Measurements from ENCODE around the gene PHF21B.

DNA sequence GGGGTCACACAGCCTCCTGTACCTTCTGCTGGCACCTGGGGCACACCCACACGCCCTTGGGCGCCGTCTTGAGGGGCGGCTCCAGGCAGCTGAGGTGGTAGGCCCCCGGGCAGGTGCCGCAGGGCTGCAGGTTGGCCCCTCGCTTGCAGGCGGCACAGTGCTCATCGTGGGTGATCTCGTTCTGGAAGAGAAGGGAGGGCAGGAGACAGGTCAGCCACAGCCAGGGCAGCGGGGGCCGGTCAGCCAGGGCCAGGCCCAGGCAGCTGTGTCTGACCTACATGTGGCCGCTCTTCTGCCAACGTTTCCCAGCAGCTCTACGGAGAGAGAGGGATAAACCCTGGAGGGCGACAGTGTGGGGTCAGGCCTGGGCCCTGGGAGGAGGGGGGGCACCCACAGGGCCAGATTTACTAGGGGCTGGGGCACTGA lies 121.9 kb downstream of the PHF21B start:
- TF ChIP-seq TAF1 (IDR thresholded peaks at IDR 0.05; ENCODE audit: low read depth, low read length) (no peak), POLR2A (IDR thresholded peaks at IDR 0.05; ENCODE audit: low read depth, low read length) (no peak), POLR2AphosphoS5 (IDR thresholded peaks at IDR 0.05; ENCODE audit: low read depth, low read length) (no peak), SPI1 (IDR thresholded peaks at IDR 0.05; ENCODE audit: low read depth, low read length) (no peak)
